Stimulated activated CD8-positive, alpha-beta memory T cell treated with anti-CD3 and anti-CD28 coated beads, Interleukin-15, amount 100 ng/mL, for 24 hours (primary cell): Measurements from ENCODE around the gene WNT8B.
A peak's percentile ranks its signal among the peaks of the same experiment; 100 is the strongest.

Source experiments
- DNase-seq: peaks from one replicate; pipeline ENCODE4 v3.0.0-alpha.2; 2020; ENCODE audit warnings: low read depth

Gene WNT8B, protein sequence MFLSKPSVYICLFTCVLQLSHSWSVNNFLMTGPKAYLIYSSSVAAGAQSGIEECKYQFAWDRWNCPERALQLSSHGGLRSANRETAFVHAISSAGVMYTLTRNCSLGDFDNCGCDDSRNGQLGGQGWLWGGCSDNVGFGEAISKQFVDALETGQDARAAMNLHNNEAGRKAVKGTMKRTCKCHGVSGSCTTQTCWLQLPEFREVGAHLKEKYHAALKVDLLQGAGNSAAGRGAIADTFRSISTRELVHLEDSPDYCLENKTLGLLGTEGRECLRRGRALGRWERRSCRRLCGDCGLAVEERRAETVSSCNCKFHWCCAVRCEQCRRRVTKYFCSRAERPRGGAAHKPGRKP

DNA sequence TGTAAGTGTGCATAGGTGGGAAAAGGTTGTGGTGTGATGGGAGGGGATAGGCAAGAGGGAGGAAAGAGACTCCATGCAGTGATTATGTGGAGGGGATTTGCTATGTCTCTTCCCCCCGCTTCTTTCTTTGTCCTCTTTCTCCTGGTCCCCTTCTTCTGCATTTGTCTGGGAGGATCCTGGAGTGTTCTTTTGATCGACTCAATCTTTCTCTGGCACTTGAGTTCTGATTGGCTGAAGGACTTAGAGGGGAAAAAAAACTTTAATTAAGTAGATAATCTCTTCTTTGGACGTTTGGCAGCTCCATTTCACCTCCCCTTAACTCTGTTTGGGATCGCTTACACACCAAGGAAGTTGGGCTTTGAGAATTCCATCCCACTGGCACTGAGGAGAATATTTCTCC lies at the start of gene WNT8B:
WNT8B (plus strand) TSS at position 301 of the 400 bp plus-strand sequence. CDS start 160 bp downstream, outside the sequence.
- no peak for DNase-seq

DNA sequence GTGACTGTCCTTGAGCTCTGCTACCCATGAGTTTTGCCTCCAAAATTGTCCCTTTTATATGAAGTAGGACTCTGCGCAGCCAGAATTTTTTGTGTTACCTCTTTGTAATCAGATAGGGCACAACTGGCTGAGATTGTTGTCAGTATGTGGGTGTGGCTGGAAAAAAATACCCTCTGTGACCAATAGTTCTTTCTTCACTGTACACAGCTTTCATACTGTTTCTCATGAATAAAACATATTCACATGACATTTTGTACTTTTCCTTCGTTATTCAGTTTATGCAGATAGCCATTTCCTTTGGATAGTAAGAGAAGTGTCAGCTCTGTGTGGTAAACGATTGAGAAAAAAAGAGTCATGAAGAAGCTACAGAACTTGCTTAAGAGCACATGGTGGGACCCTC lies 49.6 kb upstream of the WNT8B start:
- DNase-seq, result no peak

DNA sequence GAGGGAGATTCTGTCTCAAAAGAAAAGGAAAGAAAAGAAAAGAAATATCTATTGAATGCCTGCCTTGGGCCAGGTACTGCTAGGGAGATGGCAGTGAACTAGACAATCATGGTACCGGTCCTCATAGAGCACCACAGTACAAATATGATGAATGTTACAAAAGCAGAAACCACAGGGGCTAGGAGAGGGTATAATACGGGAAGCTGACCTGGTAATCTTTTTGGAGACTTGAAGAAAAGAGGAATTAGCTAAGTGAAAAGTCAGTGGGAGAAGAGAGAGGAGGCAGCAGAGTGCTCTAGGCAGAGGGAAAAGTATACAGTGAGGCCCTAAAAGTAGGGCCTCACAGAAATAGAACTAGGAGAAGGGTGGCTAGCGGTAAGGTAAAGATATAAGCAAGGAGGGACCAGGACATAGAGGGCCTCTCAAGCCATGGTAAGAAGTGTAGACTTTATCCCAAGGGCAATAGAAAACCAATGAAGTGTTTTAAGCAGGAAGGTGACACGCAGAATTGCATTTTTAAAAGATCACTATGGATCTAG lies 42.8 kb upstream of the WNT8B start:
- no peak for DNase-seq

DNA sequence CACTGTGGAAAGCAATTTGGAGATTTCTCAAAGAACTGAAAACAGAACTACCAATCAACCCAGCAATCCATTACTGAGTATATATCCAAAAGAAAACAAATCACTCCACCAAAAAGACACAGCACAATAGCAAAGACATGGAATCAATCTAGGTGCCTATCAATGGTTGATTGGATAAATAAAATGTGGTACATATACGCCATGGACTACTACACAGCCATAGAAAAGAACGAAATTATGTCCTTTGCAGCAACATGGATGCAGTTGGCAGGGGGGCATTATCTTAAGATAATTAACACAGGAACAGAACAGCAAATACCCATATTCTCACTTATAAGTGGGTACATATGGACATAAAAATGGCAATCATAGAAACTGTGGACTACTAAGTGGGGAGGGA lies 35.4 kb upstream of the WNT8B start:
- no peak for DNase-seq

DNA sequence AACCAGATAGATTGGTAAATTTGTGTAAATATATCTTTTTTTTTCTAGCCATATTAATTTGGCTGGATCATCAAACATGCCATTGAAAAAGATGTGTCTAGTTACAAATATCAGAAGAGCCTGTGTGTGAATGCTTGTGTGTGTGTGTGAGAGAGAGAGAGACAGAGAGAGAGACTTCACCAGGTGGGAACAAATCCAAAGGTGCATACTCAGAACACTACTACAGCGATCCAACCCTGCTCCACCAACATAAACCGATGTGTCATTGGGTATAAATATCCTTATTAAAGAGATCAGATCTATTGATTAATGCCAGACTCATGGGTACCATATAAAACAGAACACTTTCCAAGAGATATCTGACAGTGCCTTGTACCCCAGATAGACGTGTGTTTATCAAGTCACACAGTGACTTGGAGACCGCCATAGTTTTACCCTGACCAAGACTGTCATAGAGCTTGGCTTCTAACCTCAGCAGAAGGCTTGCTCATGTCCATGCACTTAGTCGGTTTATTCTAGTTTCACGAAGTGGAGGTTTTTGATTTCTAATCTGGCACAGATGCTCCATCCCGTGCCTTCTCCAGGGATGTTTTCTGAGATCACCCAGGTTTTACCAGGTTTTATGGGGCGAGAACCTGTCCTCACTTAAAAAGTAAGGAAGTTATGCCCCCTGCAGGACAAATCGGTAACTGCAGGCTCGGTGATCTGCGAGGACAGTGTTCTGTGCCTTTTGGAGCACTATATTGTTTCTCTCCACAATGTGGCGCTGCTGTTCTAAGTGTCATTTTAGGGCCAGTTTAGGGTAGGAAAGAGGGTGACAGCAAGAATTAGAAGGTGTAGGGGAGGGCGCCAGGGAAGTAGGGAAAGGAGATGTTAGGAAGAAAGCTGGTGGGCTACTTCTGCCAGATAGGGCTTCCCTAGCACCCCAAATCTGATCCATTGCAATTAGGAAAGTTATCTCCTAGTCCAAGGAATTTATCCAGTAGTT lies 29.3 kb upstream of the WNT8B start:
- peak; percentile 95 for DNase-seq

DNA sequence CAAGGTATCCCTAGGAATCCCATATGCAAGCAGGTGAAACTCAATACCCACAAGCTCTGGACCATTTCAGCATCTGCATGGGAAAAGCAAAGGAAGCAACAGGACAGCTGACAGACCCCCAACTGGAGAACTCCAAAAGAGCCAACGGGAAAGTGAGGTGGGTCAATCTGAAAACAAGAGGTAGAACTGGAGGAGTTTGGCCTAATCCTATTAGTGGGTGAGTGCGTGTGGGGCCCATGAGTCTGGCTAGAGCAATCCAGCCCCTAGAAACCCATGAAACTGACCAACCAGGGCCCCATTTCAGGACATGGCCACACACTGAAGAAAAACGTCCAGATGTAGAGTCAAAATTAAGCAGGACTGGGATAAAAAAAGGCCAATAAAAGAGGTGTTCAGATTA lies 26.6 kb upstream of the WNT8B start:
- DNase-seq, result no peak

DNA sequence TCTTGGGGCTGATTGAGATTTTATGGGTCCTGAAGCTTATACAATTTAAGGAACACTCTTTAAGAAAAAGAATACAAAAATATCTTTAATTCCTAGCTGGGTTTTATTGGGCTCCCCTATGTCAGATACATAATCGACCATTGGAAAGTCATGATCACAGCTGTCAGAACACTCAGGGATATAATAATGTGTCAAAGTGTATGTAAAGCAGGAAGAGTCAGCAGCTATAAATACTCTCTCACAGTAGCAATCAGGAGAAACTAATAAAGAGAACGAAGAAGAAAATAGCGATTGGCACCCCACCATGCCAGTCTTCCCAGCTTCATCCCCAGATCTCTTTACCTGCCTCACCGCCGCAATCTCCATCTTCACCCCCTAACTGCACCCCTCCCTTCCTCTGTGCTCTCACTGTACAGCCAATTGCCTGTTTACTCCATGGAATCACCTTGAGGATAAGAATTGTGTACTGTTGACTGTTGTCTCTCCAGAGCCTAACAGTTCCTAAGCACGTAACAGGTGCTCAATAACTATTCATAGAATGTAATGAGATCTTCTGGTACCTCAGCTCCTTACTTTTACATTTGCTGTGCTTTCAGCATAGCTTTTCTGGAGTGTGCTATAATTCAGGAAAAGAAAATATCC lies 24.0 kb upstream of the WNT8B start:
- DNase-seq, result no peak

DNA sequence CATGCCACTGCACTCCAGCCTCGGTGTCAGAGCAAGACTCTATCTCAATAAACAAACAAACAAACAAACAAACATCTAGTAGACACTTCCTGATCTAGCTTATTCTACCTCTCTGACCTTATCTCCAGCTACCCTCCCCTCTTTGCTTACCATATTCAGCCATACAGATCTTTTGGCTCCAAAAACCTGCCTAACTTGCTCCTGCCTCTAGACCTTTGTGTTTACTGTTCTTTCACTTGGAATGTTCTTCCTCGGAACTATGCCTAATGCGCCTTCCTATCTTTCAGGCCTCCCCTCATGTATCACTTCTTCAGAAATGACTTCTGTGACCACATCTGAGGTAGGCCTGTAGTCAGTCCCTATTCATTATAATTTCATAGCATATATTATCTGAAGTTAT lies 20.3 kb upstream of the WNT8B start:
- DNase-seq, result no peak

DNA sequence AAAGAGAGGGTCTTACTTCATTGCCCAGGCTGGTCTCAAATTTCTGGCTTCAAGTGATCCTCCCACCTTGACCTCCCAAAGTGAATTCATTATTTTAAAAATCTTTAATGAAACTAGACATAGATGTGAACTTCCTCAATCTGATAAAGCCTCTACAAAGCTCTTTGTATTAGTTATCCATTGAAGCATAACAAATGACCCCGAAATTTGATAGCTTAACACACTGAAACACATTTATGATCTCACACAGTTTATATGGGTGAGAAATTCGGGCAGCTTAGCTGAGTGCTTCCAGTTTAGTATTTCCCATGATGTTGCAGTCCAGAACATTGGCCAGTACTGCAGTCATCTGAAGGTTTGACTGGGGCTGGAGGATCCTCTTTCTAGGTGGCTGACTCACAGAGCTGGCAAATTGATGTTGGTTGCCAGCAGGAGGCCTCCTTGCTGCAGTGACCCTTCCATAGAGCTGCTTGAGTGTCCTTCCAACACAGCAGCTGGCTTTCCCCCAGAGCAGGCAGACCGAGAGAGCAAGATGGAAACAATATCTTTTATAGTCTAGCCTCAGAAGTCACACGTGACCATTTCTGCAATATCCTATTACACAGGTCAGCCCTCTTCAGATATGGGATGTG lies 16.6 kb upstream of the WNT8B start:
- no peak for DNase-seq

DNA sequence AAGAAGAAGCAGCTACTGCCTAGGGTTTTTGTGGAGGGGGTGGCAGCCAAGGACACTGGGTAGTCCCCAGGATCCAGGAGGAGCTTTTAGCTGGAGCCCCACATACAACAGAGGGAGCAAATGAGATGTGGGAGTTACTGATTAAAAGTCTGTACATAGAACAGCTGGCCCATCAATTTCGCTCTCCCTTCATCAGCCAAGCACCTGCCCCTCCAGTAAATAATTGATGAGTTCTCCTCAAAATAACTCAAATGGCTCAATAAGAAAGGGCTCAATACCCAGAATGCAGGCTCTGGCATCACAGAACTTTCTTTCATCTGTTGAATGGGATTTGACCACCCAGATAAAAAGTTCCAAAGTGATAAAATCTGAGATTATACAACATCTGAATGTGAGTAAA lies 15.1 kb upstream of the WNT8B start:
- no peak for DNase-seq

DNA sequence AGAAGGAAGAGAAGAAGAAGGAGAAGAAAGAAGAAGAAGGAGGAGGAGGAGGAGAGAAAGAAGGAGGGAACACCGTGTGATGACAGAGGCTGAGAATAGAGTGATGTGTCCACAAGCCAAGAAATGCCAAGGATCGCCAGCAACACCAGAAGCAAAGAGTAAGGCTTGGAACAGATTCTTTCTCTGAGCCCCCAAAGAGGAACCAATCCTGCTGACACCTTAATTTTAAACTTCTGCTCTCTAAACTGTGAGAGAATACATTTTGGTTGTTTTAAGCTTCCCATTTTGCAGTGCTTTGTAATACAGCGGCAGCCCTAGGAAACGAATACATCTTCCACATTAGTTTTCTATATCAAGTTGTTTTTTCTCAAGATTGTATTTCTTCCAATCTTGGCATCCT lies 13.9 kb upstream of the WNT8B start:
- no peak for DNase-seq

DNA sequence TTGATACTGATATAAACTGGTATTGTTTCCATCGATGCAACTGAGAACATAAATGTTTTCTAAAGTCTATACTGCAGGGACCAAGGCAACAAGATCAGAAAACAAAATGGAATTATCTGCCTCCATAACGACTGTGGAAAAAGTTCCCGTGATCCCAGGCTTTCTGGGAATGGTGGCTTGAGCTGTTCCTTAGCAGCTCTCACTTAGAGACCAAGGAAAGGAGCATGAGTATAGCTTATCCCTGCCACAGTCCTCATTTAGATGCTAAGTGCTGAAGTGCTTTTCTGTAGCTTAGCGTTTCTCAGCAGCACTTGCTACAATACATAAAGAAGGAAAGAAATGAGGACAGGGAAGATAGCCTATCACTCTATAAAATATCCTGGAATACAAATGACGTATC lies 5.5 kb downstream of the WNT8B start:
- DNase-seq, result no peak

DNA sequence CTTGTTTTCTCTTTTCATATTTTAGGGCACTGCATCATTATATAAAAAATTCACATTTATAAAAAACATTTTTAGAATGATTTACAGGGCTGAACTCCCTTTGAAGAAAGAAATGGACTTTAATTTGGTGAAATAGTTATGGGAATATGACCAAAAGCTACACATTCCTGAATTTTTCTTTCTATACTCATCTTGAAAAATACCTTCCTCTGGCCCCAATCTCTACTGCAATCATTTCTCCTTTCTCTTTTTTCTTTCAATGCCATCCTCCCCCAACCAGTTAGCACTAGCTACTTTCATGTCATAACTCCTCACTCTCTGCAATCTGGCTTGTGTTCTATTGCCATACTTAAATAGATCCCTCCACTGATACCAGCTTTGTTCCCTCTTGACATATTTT lies 6.2 kb downstream of the WNT8B start:
- DNase-seq, result no peak

DNA sequence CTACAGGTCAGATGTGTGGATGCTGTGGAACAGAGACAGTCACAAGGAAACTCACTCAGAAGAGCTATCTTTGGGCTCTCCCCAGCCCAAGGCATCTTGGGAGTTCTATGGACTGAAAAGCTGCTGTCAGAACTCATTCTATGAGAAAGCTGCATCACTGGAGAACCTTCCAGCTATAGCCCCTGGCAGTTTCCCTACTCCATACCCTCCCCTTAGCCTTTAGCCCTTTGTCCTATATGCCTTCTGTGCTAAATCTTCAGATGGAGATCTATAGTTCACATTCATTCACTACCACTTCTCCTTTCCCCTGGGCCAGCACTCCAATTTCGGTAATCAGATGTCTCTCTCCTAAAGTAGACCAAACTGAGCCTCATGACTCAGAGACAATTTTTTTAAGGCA lies 6.9 kb downstream of the WNT8B start:
- DNase-seq, result no peak

DNA sequence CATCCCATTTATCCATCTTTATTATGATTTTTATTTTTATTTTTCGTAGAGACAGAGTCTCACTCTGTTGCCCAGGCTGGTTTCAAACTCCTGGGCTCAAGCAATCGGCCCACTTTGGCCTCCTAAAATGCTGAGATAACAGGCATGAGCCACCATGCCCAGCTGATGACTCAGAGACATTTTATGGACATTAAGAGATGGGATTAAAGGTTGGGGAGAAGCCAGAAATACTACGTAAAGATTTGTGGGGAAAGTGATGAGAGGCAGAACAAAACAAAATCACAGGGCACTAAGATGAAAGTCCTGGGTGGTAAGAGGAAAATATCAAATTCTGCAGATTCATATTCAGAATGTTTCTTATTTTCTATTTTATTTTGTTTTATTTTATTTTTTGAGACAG lies 7.6 kb downstream of the WNT8B start:
- DNase-seq, result no peak

DNA sequence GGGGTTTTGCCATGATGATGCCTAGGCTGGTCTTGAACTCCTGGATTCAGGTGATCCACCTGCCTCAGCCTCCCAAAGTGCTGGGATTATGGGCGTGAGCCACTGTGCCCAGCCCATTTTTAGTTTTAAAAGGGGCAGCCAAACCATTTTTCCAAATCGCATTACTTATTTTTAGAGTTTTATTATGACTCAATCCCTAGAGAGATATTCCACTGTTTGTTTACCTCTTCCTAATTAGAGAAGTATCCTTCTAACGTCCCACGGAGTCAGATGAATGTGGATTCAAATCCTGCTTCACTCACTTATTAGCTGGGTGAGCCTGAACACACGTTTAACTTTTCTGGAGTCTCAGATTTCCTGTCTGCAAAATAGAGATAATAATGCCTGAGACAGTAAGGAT lies 15.2 kb downstream of the WNT8B start:
- DNase-seq, result no peak

DNA sequence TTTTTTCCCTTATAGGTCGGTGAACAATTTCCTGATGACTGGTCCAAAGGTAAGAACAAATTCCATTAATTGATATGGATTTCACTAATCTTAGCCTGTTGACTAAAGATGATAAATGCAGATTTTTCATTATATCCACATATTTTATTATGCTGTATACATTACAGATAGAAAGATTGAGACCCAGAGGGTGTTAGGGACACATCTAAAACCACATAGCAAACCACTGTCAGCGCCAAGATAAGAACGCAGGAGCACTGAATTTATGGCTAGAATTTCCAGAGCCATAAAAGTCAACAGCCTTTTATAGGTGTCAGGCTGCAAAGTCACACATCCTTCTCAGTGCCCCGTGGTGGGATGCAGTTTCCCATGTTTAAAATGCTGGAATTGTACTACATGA lies 16.2 kb downstream of the WNT8B start:
- DNase-seq, result no peak

DNA sequence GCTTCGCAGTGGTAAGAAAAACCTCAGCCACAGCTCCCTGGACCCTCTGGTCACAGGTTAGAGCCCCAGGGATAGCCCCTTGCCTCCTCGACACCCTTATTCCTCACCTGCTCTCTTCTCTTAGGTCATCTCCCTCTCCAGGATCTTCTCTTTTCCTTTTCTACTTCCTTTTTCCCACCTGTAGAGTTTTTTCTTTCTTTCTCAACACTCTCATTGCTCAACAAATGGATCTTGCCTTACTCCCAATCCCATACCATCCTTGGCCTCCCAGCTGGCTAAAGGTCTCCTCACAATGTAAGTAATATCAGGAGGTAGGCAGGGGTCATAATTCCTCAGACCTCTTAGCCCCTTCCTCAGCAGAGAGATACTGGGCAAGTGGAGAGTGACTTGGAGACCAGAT lies 17.2 kb downstream of the WNT8B start:
- DNase-seq, result no peak

DNA sequence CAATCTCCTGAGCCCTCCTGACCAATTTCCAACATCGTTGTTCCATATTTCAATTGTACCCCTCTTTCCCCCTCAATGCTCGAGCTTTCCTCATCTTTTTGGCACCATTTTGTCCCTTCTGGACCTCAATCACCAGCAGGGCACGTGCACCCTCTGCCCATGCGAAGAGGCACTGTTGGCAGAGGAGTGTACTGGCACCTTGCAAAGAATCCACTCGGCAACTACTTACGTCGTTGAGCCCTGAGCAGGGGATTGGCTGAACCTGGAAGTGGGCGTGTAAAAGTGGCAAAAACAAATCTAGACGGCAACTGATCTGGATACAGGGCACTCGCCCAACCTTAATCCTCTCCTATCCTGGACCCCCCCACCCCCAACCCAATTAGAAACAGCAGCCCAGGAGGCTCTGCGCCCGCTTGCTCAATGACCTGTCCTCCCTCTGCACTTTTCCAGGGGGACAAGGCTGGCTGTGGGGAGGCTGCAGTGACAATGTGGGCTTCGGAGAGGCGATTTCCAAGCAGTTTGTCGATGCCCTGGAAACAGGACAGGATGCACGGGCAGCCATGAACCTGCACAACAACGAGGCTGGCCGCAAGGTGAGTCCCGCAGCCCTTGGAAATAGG lies 18.8 kb downstream of the WNT8B start:
- DNase-seq, result peak; percentile 64

DNA sequence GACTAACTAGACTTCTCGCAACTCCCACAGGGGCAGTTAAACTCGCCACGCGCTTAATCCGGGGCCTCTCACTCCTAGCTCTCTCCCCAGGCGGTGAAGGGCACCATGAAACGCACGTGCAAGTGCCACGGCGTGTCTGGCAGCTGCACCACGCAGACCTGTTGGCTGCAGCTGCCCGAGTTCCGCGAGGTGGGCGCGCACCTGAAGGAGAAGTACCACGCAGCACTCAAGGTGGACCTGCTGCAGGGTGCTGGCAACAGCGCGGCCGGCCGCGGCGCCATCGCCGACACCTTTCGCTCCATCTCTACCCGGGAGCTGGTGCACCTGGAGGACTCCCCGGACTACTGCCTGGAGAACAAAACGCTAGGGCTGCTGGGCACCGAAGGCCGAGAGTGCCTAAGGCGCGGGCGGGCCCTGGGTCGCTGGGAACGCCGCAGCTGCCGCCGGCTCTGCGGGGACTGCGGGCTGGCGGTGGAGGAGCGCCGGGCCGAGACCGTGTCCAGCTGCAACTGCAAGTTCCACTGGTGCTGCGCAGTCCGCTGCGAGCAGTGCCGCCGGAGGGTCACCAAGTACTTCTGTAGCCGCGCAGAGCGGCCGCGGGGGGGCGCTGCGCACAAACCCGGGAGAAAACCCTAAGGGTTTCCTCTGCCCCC lies 19.5 kb downstream of the WNT8B start:
- peak; percentile 44 for DNase-seq

DNA sequence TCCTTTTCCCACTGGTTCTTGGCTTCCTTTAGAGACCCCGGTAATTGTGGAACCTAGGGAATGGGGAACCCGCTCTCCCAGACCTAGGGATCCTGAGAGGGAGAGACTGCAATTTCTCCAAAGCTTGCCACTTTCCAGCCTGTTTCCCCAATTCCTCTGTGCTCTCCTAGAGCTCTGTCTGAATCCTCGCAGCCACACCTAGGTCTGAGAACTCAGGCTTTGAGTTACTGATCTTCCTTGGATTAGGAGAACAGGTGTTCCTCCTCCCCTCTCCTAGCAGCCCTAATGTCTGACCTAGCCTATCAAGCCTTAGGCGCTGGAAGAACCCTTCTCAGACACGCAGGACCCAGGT lies 20.0 kb downstream of the WNT8B start:
- no peak for DNase-seq
